Activated T-helper 1 cell treated with anti-CD3 and anti-CD28 coated beads, Interleukin-12 subunit alpha, Interleukin-12 subunit beta, Interleukin-2, Interleukin-4 antibody, amounts not matched to agents 30 ng/mL and 10 ng/mL and 1 ng/mL, durations not matched to agents 14 hours and 24 hours and 36 hours (primary cell): Measurements from ENCODE around the gene CCDC177. TPM values are rescaled to one million over a fixed set of nuclear protein-coding genes. Genes with fewer than 3 reads are reported as not detected.
A peak's percentile ranks its signal among the peaks of the same experiment; 100 is the strongest.

ENCODE experiments used
- DNase-seq: peaks from one replicate; pipeline ENCODE4 v3.0.0; 2021; ENCODE audit warnings: low spot score
- H3K27ac Mint-ChIP-seq: one replicate; pipeline ENCODE4 v1.8.0; 2021; ENCODE audit warnings: mild to moderate bottlenecking, mixed read lengths
- H3K27me3 Mint-ChIP-seq: one replicate; pipeline ENCODE4 v1.8.0; 2022; ENCODE audit warnings: mild to moderate bottlenecking, moderate library complexity, mixed read lengths; ENCODE audit not compliant: insufficient read depth
- H3K36me3 Mint-ChIP-seq: one replicate; pipeline ENCODE4 v1.8.0; 2021; ENCODE audit warnings: low read depth, mixed read lengths
- H3K4me1 Mint-ChIP-seq: one replicate; pipeline ENCODE4 v1.8.0; 2021; ENCODE audit warnings: low read depth, mixed read lengths
- H3K4me3 Mint-ChIP-seq: one replicate; pipeline ENCODE4 v1.8.0; 2021; ENCODE audit warnings: mild to moderate bottlenecking, moderate library complexity, mixed read lengths
- H3K9me3 Mint-ChIP-seq: one replicate; pipeline ENCODE4 v1.8.0; 2021; ENCODE audit warnings: mixed read lengths
- intact Hi-C: fragments of 100-400 bp; cut with micrococcal nuclease; formaldehyde crosslinking; loops from one replicate; pipeline ENCODE4 v1.15.1; 2024
- total RNA-seq: library from RNA; stranded (reverse); gene quantifications from 2 replicates; pipeline ENCODE4 v1.2.3, GENCODE V29; 2022

CCDC177 gene
- total RNA-seq, 1 donor from 2014 or later, result 0.08 TPM

DNA sequence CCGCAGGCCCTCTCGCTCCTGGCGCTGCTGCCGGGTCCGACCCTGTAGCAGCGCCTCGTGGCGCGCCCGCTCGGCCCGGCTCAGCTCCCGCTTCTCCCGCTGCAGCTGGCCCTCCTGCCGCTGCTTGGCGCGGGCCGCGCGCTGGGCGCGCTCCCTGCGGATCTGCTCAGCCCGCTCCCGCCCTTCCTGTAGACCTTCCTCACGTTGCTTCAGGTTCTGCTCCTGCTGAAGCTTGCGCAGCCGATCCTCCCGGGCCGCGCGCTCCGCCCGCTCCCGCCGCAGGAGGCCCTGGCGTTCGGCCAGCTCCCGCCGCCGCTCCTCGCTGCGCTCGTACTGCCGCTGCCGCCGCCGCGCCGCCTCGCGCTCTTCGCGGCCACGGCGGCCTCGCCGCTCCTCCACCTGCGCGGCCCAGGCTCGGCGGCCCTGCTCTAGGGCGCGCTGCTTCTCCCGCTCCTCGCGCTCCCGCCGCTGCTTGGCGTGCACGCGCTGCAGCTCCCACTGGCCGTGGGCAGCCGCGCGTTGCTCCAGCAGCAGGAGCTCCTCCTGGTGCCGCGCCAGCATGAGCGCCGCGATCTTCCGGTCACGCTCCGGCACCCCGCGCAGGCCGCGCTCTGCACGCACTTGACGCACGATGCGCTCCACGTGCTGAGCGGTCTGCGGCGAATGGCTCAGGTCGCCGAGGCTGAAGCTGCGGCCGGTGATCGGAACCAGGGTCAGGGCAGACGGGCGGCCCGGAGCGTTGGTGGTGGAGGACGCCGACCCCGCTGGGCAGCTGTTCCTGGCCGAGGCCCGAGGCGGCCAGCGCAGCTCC, 2.4 kb downstream of the CCDC177 start:
- Mint-ChIP-seq H3K27me3 (peaks cover 59% of the 10 kb centered on the region), H3K36me3 (peaks cover 2% of the 10 kb centered on the region), H3K9me3 (no peaks in the 10 kb centered on the region), H3K4me3 (peak overlapping the region; percentile 19), H3K27ac (no peak overlapping the region), H3K4me1 (peaks cover 10% of the 10 kb centered on the region)
- DNase-seq, result no peak
- intact Hi-C loops, result loop anchor here (5.0 to 10.0 kb wide), 2 partner anchors 310 to 707 kb away; partner anchors contain the start of gene GALNT16

- Mint-ChIP-seq H3K9me3 (no peaks in the 10 kb centered on the region), H3K36me3 (peaks cover 2% of the 10 kb centered on the region), H3K4me3 (no peak overlapping the region), H3K4me1 (peaks cover 10% of the 10 kb centered on the region), H3K27me3 (peaks cover 58% of the 10 kb centered on the region), H3K27ac (no peak overlapping the region)
- intact Hi-C loops, result loop anchor here (5.0 to 10.0 kb wide), 2 partner anchors 309 to 707 kb away; partner anchors contain the start of gene GALNT16
- DNase-seq, result no peak
Observed at GRCh38 chr14:69571449-69572029, 3.1 kb downstream of the CCDC177 start.

DNA sequence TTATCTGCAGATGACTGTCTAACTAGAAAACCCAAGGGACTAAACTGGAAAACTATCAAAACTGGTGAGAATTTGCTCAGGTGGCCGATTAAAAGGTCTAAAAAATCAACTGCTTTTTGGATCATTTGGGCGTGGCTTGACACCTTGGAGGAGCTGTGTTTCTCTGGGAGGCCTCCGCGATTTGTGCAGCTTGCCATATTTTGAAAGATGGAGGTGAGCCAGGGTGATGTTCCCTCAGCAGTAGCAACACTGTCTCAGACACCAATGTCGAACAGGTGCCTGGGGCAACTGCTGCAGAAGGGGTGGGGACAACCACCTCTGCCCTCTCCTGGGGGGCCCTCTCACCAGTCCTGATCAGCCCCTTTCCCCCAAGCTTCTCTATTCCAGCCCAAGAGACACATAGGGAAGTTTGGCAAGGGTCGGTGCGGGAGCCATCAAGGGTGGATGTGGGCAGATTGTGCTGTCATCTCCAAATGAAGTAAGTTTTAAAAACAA, 3.8 kb downstream of the CCDC177 start:
- no peak for DNase-seq
- no peaks in the 10 kb centered on the region for H3K9me3 Mint-ChIP-seq
- intact Hi-C loops, result loop anchor here (5.0 to 10.0 kb wide), 2 partner anchors 309 to 706 kb away; partner anchors contain the start of gene GALNT16
- peaks cover 10% of the 10 kb centered on the region for H3K4me1 Mint-ChIP-seq
- H3K27ac Mint-ChIP-seq, result no peak overlapping the region
- peaks cover 2% of the 10 kb centered on the region for H3K36me3 Mint-ChIP-seq
- peaks cover 58% of the 10 kb centered on the region for H3K27me3 Mint-ChIP-seq
- no peak overlapping the region for H3K4me3 Mint-ChIP-seq

- intact Hi-C loops, result loop anchor here (5.0 to 10.0 kb wide), 2 partner anchors 308 to 705 kb away; partner anchors contain the start of gene GALNT16
- Mint-ChIP-seq H3K27me3 (peaks cover 59% of the 10 kb centered on the region), H3K9me3 (no peaks in the 10 kb centered on the region), H3K36me3 (peaks cover 2% of the 10 kb centered on the region), H3K4me3 (no peak overlapping the region), H3K27ac (no peak overlapping the region), H3K4me1 (peaks cover 10% of the 10 kb centered on the region)
- DNase-seq, result no peak
Observed at GRCh38 chr14:69569859-69570258, 4.8 kb downstream of the CCDC177 start.

GRCh38 chr14:69567563-69567962, 7.1 kb downstream of the CCDC177 start:
- Mint-ChIP-seq H3K4me3 (no peak overlapping the region), H3K36me3 (no peaks in the 10 kb centered on the region), H3K27me3 (peaks cover 61% of the 10 kb centered on the region), H3K9me3 (no peaks in the 10 kb centered on the region), H3K27ac (no peak overlapping the region), H3K4me1 (no peaks in the 10 kb centered on the region)
- intact Hi-C loops, result no loop called here
- no peak for DNase-seq

DNA sequence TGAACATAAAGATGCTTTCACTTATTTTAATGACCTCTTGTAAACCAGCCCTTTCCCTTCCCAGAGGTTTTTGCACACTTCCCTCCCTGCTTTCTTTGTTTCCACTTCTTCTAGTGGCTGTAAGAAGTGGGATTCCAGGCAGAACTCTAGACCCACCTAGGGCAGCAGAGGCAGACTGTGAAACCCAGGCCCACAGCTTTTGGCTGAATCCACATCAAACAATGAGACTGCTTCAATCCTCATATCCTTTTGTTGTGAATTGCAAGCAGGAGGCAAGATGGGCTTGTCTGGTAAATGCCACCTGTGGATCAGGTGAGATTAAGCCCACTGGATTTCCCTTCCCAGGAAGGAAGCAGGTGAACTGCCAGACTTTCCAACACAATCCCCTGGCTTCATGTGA, 12.8 kb downstream of the CCDC177 start:
- Mint-ChIP-seq H3K27me3 (peaks cover 58% of the 10 kb centered on the region), H3K4me3 (no peak overlapping the region), H3K27ac (no peak overlapping the region), H3K9me3 (no peaks in the 10 kb centered on the region), H3K4me1 (no peaks in the 10 kb centered on the region), H3K36me3 (no peaks in the 10 kb centered on the region)
- intact Hi-C loops, result no loop called here
- no peak for DNase-seq

GRCh38 chr14:69560826-69561225, 13.8 kb downstream of the CCDC177 start:
- H3K27ac Mint-ChIP-seq, result no peak overlapping the region
- no peak overlapping the region for H3K4me3 Mint-ChIP-seq
- intact Hi-C loops, result no loop called here
- H3K4me1 Mint-ChIP-seq, result no peaks in the 10 kb centered on the region
- no peaks in the 10 kb centered on the region for H3K9me3 Mint-ChIP-seq
- no peak for DNase-seq
- H3K27me3 Mint-ChIP-seq, result peaks cover 57% of the 10 kb centered on the region
- no peaks in the 10 kb centered on the region for H3K36me3 Mint-ChIP-seq

DNA sequence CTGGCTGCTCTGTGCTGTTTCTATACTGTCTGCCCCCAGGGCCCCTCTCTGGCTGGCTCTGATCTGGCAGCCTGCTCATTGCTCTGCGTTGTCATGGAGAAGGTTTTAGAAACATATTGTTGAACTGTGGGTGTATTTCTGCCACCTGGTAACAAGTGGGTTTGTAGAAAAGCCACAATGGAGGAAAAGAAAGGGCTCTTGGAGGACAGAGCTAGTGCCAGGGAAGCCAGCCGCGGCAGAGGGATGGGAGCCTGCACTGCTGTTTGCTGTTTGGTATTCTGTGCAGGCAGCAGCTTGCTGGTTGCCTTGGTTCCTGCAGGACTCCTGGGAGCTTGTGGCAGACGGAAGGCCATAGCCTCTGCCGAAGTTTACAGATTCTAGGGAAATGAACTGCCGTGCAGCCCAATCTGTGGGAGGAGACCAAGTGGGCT, 15.1 kb downstream of the CCDC177 start:
- intact Hi-C loops, result no loop called here
- Mint-ChIP-seq H3K27me3 (peaks cover 45% of the 10 kb centered on the region), H3K27ac (no peak overlapping the region), H3K4me3 (no peak overlapping the region), H3K9me3 (no peaks in the 10 kb centered on the region), H3K4me1 (no peaks in the 10 kb centered on the region), H3K36me3 (no peaks in the 10 kb centered on the region)
- no peak for DNase-seq

DNA sequence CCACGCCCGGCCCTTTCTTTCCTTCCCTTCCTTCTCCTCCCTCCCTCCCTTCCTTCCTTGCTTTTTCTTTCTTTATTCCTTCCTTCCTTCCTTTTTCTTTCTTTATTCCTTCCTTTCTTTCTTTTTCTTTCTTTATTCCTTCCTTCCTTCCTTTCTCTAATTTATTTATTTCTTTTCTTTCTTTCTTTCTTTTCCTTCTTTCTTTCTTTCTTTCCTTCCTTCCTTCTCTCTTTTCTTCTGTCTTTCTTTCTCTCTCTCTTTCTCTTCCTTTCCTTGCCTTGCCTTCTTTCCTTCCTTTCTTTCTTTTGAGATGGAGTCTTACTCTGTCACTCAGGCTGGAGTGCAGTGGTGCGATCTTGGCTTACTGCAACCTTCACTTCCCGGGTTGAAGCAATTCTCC, 15.9 kb downstream of the CCDC177 start:
- DNase-seq, result no peak
- no peak overlapping the region for H3K4me3 Mint-ChIP-seq
- intact Hi-C loops, result no loop called here
- no peaks in the 10 kb centered on the region for H3K4me1 Mint-ChIP-seq
- H3K9me3 Mint-ChIP-seq, result no peaks in the 10 kb centered on the region
- no peak overlapping the region for H3K27ac Mint-ChIP-seq
- peaks cover 43% of the 10 kb centered on the region for H3K27me3 Mint-ChIP-seq
- no peaks in the 10 kb centered on the region for H3K36me3 Mint-ChIP-seq

DNA sequence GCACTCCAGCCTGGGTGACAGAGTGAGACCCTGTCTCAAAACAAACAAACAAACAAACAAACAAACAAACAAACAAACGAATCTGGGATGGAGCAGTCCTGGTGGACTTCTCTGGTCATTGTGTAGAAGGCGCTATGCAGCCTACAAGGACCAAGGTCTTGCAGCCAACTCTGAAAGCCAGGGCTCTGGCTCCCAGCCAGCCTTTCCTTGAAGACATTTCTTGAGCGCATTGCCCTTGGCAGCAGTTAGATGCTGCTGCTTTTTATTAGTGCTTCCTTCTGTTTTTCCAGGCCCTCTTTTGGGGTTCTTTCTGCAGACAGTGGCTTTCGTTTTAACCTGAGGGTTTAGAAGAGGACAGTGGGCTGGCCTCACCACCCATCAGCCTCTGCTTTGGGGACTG, 20.2 kb downstream of the CCDC177 start:
- no peak for DNase-seq
- H3K9me3 Mint-ChIP-seq, result no peaks in the 10 kb centered on the region
- H3K27me3 Mint-ChIP-seq, result peaks cover 16% of the 10 kb centered on the region
- H3K4me1 Mint-ChIP-seq, result no peaks in the 10 kb centered on the region
- H3K36me3 Mint-ChIP-seq, result no peaks in the 10 kb centered on the region
- intact Hi-C loops, result no loop called here
- H3K4me3 Mint-ChIP-seq, result no peak overlapping the region
- H3K27ac Mint-ChIP-seq, result no peak overlapping the region

- intact Hi-C loops, result no loop called here
- H3K4me3 Mint-ChIP-seq, result no peak overlapping the region
- DNase-seq, result no peak
- H3K9me3 Mint-ChIP-seq, result no peaks in the 10 kb centered on the region
- H3K27me3 Mint-ChIP-seq, result peaks cover 16% of the 10 kb centered on the region
- no peaks in the 10 kb centered on the region for H3K36me3 Mint-ChIP-seq
- no peaks in the 10 kb centered on the region for H3K4me1 Mint-ChIP-seq
- H3K27ac Mint-ChIP-seq, result no peak overlapping the region
Observed at GRCh38 chr14:69553252-69553651, 21.4 kb downstream of the CCDC177 start.

DNA sequence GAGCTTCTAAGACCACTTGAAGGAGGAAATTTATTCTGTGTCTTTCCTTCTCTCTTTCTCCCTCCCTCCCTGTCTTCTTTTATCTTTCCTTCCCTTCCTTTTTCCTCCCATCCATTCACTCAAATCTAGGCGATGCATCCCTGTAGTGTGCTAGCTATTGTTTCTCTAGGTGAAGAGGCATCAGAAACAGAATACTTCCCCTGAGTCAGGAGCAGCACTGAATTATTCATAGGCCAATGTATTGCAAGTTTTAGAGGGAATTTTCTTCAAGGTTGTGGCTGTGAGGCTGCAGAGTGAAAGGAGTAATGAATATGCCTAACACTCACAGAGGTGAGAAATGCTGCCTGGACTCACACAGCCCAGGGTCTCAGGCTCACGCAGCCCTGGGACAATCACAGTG, 23.2 kb downstream of the CCDC177 start:
- DNase-seq, result no peak
- intact Hi-C loops, result no loop called here
- peaks cover 18% of the 10 kb centered on the region for H3K27me3 Mint-ChIP-seq
- no peaks in the 10 kb centered on the region for H3K4me1 Mint-ChIP-seq
- no peaks in the 10 kb centered on the region for H3K9me3 Mint-ChIP-seq
- no peak overlapping the region for H3K4me3 Mint-ChIP-seq
- no peak overlapping the region for H3K27ac Mint-ChIP-seq
- no peaks in the 10 kb centered on the region for H3K36me3 Mint-ChIP-seq

DNA sequence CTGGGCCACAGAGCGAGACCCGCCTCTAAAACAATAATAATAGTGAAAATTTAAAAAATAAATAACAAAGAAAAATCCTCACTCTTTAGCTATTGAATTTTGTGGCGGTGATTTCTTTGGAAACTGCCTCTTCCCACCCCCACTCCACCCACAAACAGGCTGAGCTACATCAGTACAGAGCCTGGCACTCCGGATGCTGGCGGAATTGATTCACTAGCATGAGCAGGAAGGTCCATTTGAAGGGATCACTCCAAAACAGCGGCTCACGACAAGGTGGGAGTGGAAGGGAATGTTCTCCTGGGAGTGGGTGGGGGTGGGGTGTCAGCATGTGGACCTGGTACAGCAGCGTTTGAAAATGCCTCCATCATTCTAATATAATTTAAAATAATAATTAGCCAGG, 26.1 kb downstream of the CCDC177 start:
- Mint-ChIP-seq H3K4me3 (no peak overlapping the region), H3K4me1 (peaks cover 11% of the 10 kb centered on the region), H3K27me3 (peaks cover 24% of the 10 kb centered on the region), H3K36me3 (no peaks in the 10 kb centered on the region), H3K9me3 (no peaks in the 10 kb centered on the region), H3K27ac (no peak overlapping the region)
- DNase-seq, result no peak
- intact Hi-C loops, result no loop called here
